Epithelial cell of prostate (primary cell): ENCODE measurements around the gene SGCD.

Experiments used
- DNase-seq: peaks from one replicate; pipeline ENCODE4 v3.0.0-alpha.2; 2011; ENCODE audit warnings: low read depth, low spot score
- H3K27ac ChIP-seq: fragments of 450-650 bp; 2 replicates; pipeline ENCODE4 v1.5.1; 2017; ENCODE audit warnings: mild to moderate bottlenecking

SGCD gene

DNA sequence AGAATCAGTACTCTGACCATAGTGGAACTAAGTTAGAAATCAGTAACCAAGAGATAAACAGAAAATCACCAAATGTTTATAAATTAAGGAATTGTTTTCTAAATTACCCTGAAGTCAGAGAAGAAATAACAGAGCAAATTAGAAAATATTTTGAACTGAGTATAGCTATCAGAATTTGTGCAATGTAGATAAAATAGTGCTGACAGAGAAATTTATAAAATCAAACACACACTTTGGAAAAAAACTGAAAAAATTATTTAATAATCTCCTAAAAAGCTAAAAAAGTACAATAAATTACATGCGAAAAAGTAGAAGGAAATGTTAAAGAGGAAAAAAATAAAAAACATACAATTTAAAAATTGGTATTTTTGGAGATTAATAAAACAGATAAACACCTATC lies 486.0 kb downstream of the SGCD start:
- DNase-seq: no peak
- H3K27ac ChIP-seq: no peak overlapping the region

- no peak overlapping the region for H3K27ac ChIP-seq
- no peak for DNase-seq
These were observed 489.1 kb downstream of the SGCD start for GRCh38 chr5:156815988-156816599.
